Stimulated activated CD8-positive, alpha-beta memory T cell treated with anti-CD3 and anti-CD28 coated beads, Interleukin-12 subunit alpha, Interleukin-12 subunit beta, amount 100 ng/mL, for 1 hour (primary cell): ENCODE measurements around the gene GUCA2A.

Experiments
- DNase-seq: peaks from one replicate; pipeline ENCODE4 v3.0.0-alpha.2; 2020; ENCODE audit warnings: low read depth

The GUCA2A gene

GRCh38 chr1:42153624-42154023 is 10.9 kb downstream of the GUCA2A start:
- no peak for DNase-seq

GRCh38 chr1:42152907-42153600 is 11.5 kb downstream of the GUCA2A start, which contains the start of gene GUCA2B:
GUCA2B (plus strand) TSS chr1:42153410; CDS start chr1:42153451, 41 bp downstream.
- no peak for DNase-seq

- no peak for DNase-seq
Observed at GRCh38 chr1:42152119-42152518, 12.4 kb downstream of the GUCA2A start.

GRCh38 chr1:42150651-42151050 is 13.9 kb downstream of the GUCA2A start:
- no peak for DNase-seq

GRCh38 chr1:42148166-42148565 is 16.4 kb downstream of the GUCA2A start:
- DNase-seq: no peak

GRCh38 chr1:42146626-42147320 is 17.8 kb downstream of the GUCA2A start:
- peak; percentile 44 for DNase-seq

GRCh38 chr1:42145764-42146625 is 18.6 kb downstream of the GUCA2A start:
- DNase-seq: no peak

GRCh38 chr1:42145389-42145716 is 19.2 kb downstream of the GUCA2A start:
- DNase-seq: no peak

GRCh38 chr1:42144711-42145388 is 19.7 kb downstream of the GUCA2A start:
- no peak for DNase-seq

GRCh38 chr1:42143896-42144710 is 20.4 kb downstream of the GUCA2A start:
- no peak for DNase-seq

GRCh38 chr1:42142894-42143675 is 21.5 kb downstream of the GUCA2A start:
- DNase-seq: no peak

GRCh38 chr1:42141978-42142377 is 22.6 kb downstream of the GUCA2A start:
- DNase-seq: no peak

- no peak for DNase-seq
Observed at GRCh38 chr1:42140191-42140590, 24.4 kb downstream of the GUCA2A start.

GRCh38 chr1:42139444-42139843 is 25.1 kb downstream of the GUCA2A start:
- no peak for DNase-seq

- no peak for DNase-seq
Observed at GRCh38 chr1:42138586-42138985, 26.0 kb downstream of the GUCA2A start.

- DNase-seq: no peak
Observed at GRCh38 chr1:42137766-42138165, 26.8 kb downstream of the GUCA2A start.

- no peak for DNase-seq
Observed at GRCh38 chr1:42136466-42136865, 28.1 kb downstream of the GUCA2A start.

GRCh38 chr1:42135426-42135825 is 29.1 kb downstream of the GUCA2A start:
- no peak for DNase-seq

GRCh38 chr1:42133809-42134526 is 30.6 kb downstream of the GUCA2A start:
- no peak for DNase-seq

GRCh38 chr1:42133390-42133789 is 31.2 kb downstream of the GUCA2A start:
- no peak for DNase-seq
